DMS 273 treated with DMSO at 0.1 percent for 48 hours (cell line): ENCODE results near the gene SPATA9.
"Not testable (repeated sequence)": the region's sequence is repeated elsewhere in the genome, so short reads cannot be mapped to it uniquely, and the experiment has no call there.

Source experiments
- DNase-seq: peaks from one replicate; lab custom pipeline; 2025; lab: John Stamatoyannopoulos, UW

The SPATA9 gene

DNA sequence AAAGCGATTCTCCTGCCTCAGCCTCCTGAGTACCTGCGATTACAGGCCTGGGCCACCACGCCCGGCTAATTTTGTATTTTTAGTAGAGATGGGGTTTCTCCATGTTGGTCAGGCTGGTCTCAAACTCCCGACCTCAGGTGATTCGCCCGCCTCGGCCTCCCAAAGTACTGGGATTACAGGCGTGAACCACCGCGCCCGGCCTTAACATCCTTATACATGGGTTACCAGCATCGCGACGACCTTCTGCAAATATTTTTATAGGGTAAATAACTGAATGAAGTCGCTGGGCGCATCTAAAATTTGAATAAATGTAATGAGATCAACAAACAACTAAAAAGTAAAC lies 36.6 kb downstream of the SPATA9 start:
- not testable (repeated sequence) for DNase-seq

DNA sequence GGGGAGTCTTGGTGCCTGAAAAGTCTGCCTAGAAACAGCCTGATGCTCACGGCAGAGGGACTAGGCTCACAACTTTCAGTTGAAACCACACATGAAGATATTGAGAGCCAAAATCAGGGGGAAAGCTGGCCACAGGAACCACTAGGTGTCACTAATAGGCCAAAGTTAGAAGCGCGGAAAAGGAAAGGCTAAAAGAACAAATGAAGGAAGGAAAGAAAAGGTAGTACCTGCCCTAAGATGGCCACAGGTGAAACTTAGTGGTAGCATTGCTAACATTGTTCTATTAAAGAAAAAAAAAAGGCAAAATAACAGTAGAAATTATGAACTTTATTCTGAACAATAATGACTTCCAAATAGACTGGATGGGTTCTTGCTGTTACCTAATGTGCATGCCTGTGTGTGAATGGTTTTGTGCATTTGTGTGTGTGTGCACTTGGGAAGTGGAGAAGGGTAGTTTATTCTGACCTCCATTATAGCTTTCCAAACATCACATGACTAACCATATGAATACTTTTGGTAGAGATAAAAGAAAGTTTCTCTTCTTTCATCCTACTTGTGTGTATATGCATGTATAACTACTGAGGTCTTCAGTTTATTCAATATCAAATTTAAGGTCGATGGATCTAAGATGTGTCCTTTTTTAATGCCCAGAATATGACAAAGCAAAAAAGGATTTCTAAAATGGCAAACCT lies 38.3 kb downstream of the SPATA9 start:
- peak; percentile 53 for DNase-seq

DNA sequence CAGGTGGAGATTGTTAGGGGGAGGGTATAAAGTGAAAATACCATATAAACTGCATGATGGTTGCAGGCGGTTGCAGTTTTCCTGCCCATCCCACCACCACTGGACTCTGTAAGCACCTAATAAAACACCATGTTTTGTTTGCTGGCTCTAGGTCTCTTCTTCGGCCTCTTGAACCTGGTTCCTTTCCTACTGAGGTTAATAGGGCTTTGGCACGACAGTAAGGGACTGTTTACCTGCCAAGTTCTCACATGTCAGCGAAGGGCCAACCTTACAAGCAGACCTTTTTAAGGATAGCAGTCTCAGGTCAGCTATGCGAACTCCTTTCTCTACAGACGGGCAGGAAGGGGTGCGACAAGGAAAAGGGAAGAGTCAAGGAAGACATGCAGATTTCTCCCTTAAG lies 39.6 kb downstream of the SPATA9 start:
- DNase-seq: no peak

DNA sequence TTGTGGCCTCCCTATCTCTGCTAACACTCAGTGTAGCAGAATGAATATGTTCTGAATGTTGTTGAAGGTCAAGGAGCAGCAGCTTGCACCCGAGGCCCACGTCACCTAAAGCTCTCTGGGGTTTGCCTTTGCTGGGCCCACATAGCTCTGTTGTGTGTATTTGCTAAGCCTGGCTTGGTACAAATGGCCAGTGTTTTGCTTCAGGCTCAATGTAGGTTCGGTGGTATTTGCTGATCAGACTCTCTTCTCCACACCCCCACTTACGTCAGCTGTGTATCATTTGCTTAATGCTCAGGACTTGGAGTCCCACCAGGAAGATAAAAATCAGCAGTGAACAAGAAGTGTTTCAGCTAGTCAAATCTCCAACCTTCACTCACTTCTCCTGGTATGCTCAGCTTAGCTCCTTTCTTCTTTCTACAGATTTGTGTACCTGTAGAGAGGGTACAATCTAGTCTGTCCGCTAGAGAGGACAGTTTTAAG lies 41.0 kb downstream of the SPATA9 start:
- DNase-seq: no peak

DNA sequence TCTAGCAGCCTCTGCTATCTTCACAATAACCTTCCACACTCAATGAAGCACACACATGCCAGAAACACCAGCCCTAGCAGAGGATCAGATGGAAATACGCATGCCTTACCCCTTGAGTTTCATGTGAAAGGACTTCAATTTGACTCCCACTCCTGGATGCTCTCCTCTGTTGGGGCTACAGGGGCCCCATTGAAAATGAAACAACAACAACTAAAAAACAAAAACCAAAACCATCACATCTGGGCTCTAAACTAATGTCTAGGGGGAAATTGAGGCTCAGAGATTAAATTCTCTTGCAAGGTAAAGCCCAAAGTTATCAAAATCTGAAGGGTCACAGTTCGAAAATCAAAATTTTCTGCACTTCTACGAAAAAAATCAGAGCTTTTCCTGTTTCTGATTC lies 44.2 kb downstream of the SPATA9 start:
- no peak for DNase-seq

DNA sequence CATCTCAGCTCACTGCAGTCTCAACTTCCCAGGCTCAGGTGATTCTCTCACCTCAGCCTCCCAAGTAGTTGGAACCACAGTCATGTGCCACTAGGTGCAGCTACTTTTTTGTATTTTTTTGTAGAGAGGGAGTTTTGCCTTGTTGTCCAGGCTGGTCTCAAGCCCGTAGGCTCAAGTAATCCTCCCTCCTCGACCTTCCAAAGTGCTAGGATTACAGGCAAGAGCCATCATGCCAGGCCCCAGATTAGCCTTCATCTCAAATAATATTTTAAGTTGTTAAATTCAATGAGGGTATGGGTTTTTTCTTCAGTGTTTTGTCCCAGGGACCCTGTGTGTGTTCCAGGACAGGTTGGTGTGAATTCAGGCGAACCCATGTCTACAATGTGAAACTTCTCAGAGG lies 48.7 kb downstream of the SPATA9 start:
- no peak for DNase-seq

DNA sequence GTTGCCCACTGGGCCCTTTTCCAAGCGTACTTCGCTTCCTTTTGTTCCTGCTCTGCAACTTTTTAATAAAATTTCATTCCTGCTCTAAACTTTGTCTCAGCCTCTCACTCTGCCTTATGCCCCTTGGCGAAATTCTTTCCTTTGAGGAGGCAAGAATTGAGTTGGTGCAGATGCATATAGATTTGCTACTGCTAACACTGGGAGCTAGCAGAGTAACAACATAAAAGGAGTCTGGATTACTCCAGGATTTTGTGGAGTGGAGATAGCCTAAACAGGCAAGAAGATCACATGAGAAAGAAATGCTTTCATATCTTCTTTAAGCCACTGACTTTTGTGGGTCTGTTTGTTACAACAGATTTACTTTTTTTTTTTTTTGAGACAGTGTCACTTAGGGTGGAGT lies 49.1 kb downstream of the SPATA9 start:
- no peak for DNase-seq

DNA sequence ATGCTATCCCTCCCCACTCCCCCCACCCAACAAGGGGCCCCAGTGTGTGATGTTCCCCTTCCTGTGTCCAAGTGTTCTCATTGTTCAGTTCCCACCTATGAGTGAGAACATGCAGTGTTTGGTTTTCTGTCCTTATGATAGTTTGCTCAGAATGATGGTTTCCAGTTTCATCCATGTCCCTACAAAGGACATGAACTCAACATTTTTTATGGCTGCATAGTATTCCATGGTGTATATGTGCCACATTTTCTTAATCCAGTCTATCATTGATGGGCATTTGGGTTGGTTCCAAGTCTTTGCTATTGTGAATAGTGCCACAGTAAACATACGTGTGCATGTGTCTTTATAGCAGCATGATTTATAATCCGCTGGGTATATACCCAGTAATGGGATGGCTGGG lies 49.8 kb downstream of the SPATA9 start:
- DNase-seq: not testable (repeated sequence)

DNA sequence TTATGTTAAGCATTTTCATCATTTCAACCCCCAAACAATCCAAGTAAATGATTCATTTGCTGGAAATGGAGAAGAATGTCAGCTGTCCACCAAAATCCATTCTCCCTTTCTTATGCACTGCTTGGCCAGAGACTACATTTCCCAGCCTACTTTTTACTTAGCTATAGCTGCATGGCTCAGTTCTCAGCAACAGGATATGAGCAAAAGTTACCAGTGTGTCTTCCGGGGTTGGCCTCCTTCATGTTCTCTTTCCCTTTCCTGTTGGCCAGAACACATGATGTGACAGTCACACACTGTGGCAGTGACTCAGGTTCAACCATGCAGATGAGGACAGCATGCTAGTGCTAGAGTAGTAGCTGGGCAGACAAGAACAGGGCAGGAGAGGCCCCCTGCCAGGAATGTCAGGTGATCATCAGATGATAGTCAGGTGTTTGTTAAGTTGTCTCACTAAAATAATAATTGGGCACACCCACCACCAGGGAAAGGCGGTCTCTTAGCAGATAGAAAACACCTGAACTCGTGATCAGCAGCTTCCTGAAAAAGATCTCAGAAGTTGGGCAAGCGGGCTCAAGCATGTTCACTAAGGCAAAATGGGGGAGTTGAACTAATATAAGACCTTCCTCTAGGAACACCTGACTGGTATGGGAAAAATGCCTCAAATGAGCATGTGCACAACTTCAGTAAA lies 50.7 kb downstream of the SPATA9 start:
- no peak for DNase-seq

DNA sequence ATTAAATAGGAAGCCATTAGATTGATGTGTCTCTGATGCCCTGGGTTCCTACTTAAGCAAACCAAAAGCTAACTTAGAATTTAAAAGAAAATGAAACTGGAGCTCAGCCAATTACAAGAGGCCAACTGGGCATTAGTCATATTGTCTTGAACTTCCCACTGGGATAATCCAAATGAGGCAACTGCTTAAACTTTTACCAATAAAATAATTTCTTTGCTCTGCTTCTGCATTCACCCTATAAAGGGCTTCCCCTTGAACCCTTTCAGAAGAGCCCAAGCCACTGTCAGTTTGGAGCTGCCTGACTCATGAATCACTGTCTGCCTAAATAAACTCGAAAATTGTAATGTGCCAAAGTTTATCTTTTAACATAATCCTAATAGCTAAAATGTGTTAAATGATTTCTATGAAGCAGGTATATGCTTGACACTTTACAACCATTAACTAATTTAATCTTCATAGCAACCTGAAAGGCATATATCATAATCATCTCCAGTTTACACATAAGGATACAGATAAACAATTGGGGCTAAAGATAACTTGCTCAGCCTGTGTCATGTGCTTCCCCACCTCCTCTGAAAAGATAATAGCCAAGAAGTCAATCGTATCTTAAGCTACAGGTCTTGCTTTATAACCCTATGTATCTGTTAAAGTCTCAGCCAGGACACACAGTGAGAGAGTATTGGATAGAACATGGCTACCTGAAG lies 51.4 kb downstream of the SPATA9 start:
- DNase-seq: no peak

DNA sequence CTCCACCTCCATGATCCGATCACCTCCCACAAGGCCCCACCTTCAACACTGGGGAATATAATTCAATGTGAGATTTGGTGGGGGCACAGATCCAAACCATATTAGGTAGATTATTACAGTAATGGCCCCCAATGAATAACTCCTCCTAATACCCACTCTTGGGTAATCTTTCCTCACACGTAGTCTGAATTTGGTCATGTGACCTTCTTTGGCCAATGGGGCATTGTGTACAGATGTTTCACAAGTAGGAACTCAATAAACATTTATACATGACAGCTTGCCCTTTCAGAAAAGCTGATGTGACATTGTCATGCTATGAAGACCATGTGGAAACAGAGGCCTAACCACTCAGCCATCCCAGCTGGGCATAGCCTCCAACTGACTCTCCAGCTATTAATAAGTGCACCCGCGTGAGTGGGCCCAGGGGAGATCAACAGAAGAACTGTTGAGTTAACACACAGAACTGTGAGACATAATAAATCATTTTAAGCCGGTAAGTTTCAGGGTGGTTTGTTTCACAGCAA lies 52.3 kb downstream of the SPATA9 start:
- DNase-seq: no peak

DNA sequence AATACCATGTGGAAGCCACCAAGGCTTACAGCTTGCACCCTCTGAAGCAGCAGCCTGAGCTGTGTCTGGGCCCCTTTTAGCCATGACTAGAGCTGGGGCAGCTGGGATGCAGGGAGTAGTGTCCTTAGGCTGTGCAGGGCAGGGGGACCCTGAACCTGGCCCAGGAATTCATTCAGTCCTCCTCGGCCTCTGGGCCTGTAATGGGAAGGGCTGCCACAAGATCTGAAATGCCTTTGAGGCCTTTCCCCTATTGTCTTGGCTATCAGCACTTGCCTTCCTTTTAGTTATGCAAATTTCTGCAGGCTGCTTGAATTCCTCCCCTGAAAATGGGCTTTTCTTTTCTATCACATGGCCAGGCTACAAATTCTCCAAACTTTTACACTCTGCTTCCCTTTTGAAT lies 53.9 kb downstream of the SPATA9 start:
- no peak for DNase-seq

DNA sequence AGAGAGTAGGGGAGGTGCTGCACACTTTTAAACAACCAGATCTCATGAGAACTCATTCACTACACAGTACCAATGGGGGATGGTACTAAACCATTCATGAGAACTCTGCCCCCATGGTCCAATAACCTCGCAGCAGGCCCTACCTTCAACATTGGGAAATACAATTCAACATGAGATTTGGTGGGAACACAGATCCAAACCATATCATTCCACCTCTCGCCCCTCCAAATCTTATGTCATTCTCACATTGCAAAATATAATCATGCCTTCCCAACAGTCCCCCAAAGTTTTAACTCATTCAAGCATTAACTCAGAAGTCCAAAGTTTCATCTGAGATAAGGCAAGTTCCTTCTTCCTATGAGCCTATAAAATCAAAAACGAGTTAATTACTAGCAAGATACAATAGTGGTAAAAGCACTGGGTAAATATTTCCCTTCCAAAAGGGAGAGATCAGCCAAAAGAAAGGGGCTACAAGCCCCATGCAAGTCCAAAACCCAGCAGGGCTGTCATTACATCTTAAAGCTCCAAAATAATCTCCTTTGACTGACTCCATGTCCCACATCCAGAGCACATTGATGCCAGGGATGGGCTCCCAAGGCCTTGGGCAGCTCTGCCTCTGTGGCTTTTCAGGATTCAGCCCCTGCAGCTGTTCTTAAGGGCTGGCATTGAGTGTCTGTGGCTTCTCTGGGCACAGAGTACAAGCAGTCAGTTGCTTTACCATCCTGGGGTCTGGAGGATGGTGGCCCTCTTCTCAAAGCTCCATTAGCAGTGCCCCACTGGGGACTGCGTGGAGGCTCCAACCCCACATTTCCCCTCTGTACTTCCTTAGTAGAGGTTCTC lies 54.6 kb downstream of the SPATA9 start:
- DNase-seq: no peak

DNA sequence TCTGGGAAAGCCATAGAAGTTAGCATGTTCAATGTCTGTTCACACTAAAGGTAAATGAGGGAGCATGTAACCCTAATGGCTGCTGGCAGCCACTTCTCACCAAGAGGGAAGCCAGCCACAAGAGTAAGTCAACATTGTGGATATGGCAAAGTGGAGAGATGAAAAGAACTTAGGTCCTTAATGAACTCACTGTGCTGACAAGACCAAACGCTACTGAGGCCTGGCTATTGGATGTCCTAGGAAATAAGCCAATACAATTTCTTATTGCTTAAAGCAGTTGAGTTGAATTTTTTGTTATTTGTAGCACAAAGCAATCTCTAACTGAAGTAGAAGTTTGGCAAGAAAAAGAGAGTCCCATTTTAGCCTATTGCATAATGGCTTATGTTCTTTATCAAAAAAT lies 56.1 kb downstream of the SPATA9 start:
- DNase-seq: no peak

DNA sequence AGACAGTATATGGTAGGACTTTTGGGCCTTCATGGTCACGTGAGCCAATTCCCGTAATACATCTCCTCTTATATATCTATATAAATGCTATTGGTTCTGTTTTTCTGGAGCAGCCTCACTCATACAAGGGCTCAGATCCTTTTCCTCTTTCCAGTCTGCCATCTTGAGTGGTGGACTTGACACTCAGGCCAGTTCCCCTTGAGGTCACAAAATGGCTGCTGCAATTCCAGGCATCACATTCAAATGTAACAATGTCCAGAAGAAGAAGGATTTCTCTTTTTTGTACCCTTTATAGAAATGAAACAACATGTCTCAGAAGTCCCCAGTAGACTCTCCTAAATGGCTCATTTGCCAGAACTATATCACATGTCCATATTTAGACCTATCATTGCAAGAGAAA lies 58.4 kb downstream of the SPATA9 start:
- no peak for DNase-seq

DNA sequence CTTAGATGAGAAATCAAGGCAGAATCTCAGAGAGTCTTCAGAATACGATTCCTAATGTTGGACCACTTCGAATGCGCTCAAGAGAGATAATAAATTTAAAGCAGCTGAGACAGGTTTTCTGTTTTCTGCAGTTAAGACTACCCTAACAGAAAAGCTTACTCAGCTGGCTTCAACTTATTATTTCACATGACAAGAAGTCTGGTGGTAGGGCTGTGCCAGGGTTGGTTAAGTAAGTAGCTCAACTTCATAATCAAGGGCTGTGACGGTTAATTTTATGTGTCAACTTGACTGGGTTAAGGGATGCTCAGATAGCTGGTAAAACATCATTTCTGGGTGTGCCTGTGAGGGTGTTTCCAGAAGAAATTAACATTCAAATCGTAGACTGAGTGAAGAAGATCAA lies 59.1 kb downstream of the SPATA9 start:
- DNase-seq: no peak

DNA sequence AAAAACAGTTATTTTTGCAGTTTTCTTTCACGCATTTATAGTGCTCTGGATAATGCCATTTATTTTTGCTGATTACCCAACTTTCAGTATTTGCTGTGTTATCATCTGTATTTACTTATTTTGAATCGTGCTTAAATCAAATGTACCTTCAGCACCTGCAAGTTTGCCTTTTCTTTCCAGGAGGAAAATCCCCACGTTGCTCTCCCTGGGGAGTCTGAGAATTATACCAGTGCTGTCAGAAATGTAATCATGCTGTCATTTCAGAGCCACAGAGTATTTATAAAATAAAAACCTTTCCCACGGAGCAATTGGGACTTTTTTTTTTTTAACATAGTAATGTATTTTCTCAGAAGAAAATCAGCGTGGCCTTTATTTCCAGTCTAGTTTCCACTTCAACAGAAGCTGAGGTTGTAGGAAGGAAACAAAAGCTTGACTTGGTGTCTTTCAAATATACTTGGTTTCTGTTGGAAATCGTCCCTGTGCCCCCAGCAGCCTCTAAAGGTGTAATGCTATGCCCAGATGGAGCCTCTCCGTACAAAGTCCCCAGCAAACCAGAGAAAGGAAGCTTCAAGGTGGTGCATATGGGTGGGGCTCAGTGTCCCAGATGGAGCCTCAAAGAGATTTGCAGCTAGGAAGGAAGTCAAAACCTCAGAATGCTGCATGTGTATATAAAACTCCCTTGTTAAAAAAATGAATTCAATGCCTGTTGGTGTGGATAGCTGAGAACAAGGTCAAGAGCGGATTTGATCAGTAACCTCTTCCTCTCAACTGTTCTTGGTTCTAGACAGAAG lies 60.8 kb downstream of the SPATA9 start:
- DNase-seq: no peak

DNA sequence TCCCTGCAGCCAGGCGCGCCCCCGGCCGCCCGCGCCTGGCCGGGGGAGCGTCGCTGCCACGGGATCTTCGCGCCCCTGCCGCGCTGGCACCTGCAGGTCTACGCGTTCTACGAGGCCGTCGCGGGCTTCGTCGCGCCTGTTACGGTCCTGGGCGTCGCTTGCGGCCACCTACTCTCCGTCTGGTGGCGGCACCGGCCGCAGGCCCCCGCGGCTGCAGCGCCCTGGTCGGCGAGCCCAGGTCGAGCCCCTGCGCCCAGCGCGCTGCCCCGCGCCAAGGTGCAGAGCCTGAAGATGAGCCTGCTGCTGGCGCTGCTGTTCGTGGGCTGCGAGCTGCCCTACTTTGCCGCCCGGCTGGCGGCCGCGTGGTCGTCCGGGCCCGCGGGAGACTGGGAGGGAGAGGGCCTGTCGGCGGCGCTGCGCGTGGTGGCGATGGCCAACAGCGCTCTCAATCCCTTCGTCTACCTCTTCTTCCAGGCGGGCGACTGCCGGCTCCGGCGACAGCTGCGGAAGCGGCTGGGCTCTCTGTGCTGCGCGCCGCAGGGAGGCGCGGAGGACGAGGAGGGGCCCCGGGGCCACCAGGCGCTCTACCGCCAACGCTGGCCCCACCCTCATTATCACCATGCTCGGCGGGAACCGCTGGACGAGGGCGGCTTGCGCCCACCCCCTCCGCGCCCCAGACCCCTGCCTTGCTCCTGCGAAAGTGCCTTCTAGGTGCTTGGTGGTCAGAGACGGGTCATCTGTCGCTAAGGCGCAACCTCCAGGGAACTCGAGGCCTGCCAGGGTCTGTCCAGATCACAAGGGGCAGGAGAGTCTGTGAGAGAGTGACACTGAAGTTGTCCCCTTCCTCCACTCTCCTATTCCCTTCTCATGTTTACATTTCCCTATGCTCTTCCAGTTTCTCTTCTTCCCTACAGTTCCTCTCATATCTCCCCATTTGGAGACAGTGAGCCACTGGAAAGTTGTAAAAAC lies 61.6 kb downstream of the SPATA9 start:
- no peak for DNase-seq

DNA sequence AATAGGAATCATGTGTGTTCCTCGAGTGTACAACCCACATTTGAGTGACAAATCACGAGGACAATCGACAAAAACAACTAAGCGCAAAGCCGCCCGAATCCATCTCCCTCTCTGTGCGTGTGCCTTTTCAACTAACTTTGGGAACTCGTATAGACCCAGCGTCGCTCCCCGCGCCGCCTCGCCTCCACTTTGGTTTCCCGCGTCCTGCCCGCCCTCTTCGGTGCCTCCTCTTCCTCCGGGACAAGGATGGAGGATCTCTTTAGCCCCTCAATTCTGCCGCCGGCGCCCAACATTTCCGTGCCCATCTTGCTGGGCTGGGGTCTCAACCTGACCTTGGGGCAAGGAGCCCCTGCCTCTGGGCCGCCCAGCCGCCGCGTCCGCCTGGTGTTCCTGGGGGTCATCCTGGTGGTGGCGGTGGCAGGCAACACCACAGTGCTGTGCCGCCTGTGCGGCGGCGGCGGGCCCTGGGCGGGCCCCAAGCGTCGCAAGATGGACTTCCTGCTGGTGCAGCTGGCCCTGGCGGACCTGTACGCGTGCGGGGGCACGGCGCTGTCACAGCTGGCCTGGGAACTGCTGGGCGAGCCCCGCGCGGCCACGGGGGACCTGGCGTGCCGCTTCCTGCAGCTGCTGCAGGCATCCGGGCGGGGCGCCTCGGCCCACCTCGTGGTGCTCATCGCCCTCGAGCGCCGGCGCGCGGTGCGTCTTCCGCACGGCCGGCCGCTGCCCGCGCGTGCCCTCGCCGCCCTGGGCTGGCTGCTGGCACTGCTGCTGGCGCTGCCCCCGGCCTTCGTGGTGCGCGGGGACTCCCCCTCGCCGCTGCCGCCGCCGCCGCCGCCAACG lies 62.5 kb downstream of the SPATA9 start, which contains the start of gene GPR150:
Gene GPR150 (plus strand): TSS at position 58 of the 840 bp plus-strand sequence. CDS start 189 bp downstream, at position 247.
- peak; percentile 45 for DNase-seq
